ENCODE measurements around the gene ZNF865.

The ZNF865 gene

GRCh38 chr19:55647732-55648584 lies 42.5 kb downstream of the ZNF865 start, which contains the start of gene CCDC106:
Gene CCDC106, plus strand, starts transcription at chr19:55648212. Its CDS starts 835 bp downstream, at chr19:55649047.
- Histone ChIP-seq H3K36me3 (ENCODE audit: insufficient read depth, low read length) (no peaks in the 10 kb centered on the region; the same call in 1 of the 2 replicates), H3K27ac (ENCODE audit: low read depth, low read length) (no peak within 1 kb of the TSS), H3K4me3 (ENCODE audit: low read depth, low read length) (peak within 1 kb of the TSS; percentile 86), H3K4me1 (ENCODE audit: control insufficient read depth, insufficient read depth, low read length, unreplicated experiment) (peaks cover 8% of the 10 kb centered on the region), H2AFZ (ENCODE audit: low read length, unreplicated experiment) (peak within 1 kb of the TSS; percentile 38), H3K79me2 (ENCODE audit: control insufficient read depth, insufficient read depth, low read length, unreplicated experiment) (peaks cover 24% of the 10 kb centered on the region), H3K27me3 (ENCODE audit: insufficient read depth, low read length) (no peaks in the 10 kb centered on the region)

GRCh38 chr19:55648585-55649267 lies 43.3 kb downstream of the ZNF865 start:
- Histone ChIP-seq H2AFZ (ENCODE audit: low read length, unreplicated experiment) (no peak overlapping the region), H3K27ac (ENCODE audit: low read depth, low read length) (no peak overlapping the region)

GRCh38 chr19:55649268-55650125 lies 44.0 kb downstream of the ZNF865 start:
- Histone ChIP-seq H3K36me3 (ENCODE audit: insufficient read depth, low read length) (no peaks in the 10 kb centered on the region; the same call in 1 of the 2 replicates), H3K27me3 (ENCODE audit: insufficient read depth, low read length) (no peaks in the 10 kb centered on the region), H3K4me3 (ENCODE audit: low read depth, low read length) (no peak overlapping the region; the same call in 1 of the 2 replicates), H3K27ac (ENCODE audit: low read depth, low read length) (no peak overlapping the region), H3K79me2 (ENCODE audit: control insufficient read depth, insufficient read depth, low read length, unreplicated experiment) (peaks cover 13% of the 10 kb centered on the region), H2AFZ (ENCODE audit: low read length, unreplicated experiment) (no peak overlapping the region), H3K4me1 (ENCODE audit: control insufficient read depth, insufficient read depth, low read length, unreplicated experiment) (peaks cover 5% of the 10 kb centered on the region)

More at GRCh38 chr19:55648585-55649267, 43.3 kb downstream of the ZNF865 start:
- Histone ChIP-seq H3K4me1 (ENCODE audit: control insufficient read depth, insufficient read depth, low read length, unreplicated experiment) (peaks cover 5% of the 10 kb centered on the region), H3K36me3 (ENCODE audit: insufficient read depth, low read length) (no peaks in the 10 kb centered on the region; the same call in 1 of the 2 replicates), H3K4me3 (ENCODE audit: low read depth, low read length) (peak overlapping the region; percentile 86), H3K79me2 (ENCODE audit: control insufficient read depth, insufficient read depth, low read length, unreplicated experiment) (peaks cover 20% of the 10 kb centered on the region), H3K27me3 (ENCODE audit: insufficient read depth, low read length) (no peaks in the 10 kb centered on the region)

GRCh38 chr19:55650126-55650557 lies 44.7 kb downstream of the ZNF865 start:
- H3K27me3 ChIP-seq (ENCODE audit: insufficient read depth, low read length) = no peaks in the 10 kb centered on the region
- H3K79me2 ChIP-seq (ENCODE audit: control insufficient read depth, insufficient read depth, low read length, unreplicated experiment) = peaks cover 6% of the 10 kb centered on the region
- H3K27ac ChIP-seq (ENCODE audit: low read depth, low read length) = no peak overlapping the region
- no peak overlapping the region for H3K4me3 ChIP-seq (ENCODE audit: low read depth, low read length)
- H3K36me3 ChIP-seq (ENCODE audit: insufficient read depth, low read length) = no peaks in the 10 kb centered on the region
- H3K4me1 ChIP-seq (ENCODE audit: control insufficient read depth, insufficient read depth, low read length, unreplicated experiment) = peaks cover 4% of the 10 kb centered on the region
- H2AFZ ChIP-seq (ENCODE audit: low read length, unreplicated experiment) = no peak overlapping the region

- Histone ChIP-seq H3K27me3 (ENCODE audit: insufficient read depth, low read length) (no peaks in the 10 kb centered on the region), H3K4me1 (ENCODE audit: control insufficient read depth, insufficient read depth, low read length, unreplicated experiment) (peaks cover 3% of the 10 kb centered on the region), H3K79me2 (ENCODE audit: control insufficient read depth, insufficient read depth, low read length, unreplicated experiment) (peaks cover 5% of the 10 kb centered on the region)
Observed at GRCh38 chr19:55650602-55651230, 45.3 kb downstream of the ZNF865 start.

GRCh38 chr19:55651236-55651635 lies 45.8 kb downstream of the ZNF865 start:
- Histone ChIP-seq H3K4me3 (ENCODE audit: low read depth, low read length) (no peak overlapping the region), H2AFZ (ENCODE audit: low read length, unreplicated experiment) (no peak overlapping the region), H3K27ac (ENCODE audit: low read depth, low read length) (no peak overlapping the region), H3K4me1 (ENCODE audit: control insufficient read depth, insufficient read depth, low read length, unreplicated experiment) (peaks cover 3% of the 10 kb centered on the region), H3K79me2 (ENCODE audit: control insufficient read depth, insufficient read depth, low read length, unreplicated experiment) (peaks cover 9% of the 10 kb centered on the region), H3K36me3 (ENCODE audit: insufficient read depth, low read length) (no peaks in the 10 kb centered on the region), H3K27me3 (ENCODE audit: insufficient read depth, low read length) (no peaks in the 10 kb centered on the region)

More at GRCh38 chr19:55650602-55651230, 45.3 kb downstream of the ZNF865 start:
- Histone ChIP-seq H3K4me3 (ENCODE audit: low read depth, low read length) (no peak overlapping the region), H3K27ac (ENCODE audit: low read depth, low read length) (no peak overlapping the region), H2AFZ (ENCODE audit: low read length, unreplicated experiment) (no peak overlapping the region), H3K36me3 (ENCODE audit: insufficient read depth, low read length) (no peaks in the 10 kb centered on the region)

- Histone ChIP-seq H3K79me2 (ENCODE audit: control insufficient read depth, insufficient read depth, low read length, unreplicated experiment) (peaks cover 22% of the 10 kb centered on the region), H3K36me3 (ENCODE audit: insufficient read depth, low read length) (no peaks in the 10 kb centered on the region), H2AFZ (ENCODE audit: low read length, unreplicated experiment) (no peak overlapping the region), H3K4me3 (ENCODE audit: low read depth, low read length) (no peak overlapping the region), H3K4me1 (ENCODE audit: control insufficient read depth, insufficient read depth, low read length, unreplicated experiment) (peaks cover 11% of the 10 kb centered on the region), H3K27ac (ENCODE audit: low read depth, low read length) (no peak overlapping the region), H3K27me3 (ENCODE audit: insufficient read depth, low read length) (no peaks in the 10 kb centered on the region)
Observed at GRCh38 chr19:55652311-55653128, 47.1 kb downstream of the ZNF865 start.

- Histone ChIP-seq H3K27me3 (ENCODE audit: insufficient read depth, low read length) (no peaks in the 10 kb centered on the region), H3K79me2 (ENCODE audit: control insufficient read depth, insufficient read depth, low read length, unreplicated experiment) (peaks cover 35% of the 10 kb centered on the region), H3K4me3 (ENCODE audit: low read depth, low read length) (peak overlapping the region; percentile 87), H3K27ac (ENCODE audit: low read depth, low read length) (peak overlapping the region; percentile 98), H3K4me1 (ENCODE audit: control insufficient read depth, insufficient read depth, low read length, unreplicated experiment) (peaks cover 20% of the 10 kb centered on the region), H3K36me3 (ENCODE audit: insufficient read depth, low read length) (no peaks in the 10 kb centered on the region), H2AFZ (ENCODE audit: low read length, unreplicated experiment) (peak overlapping the region; percentile 30)
Observed at GRCh38 chr19:55653651-55654322, 48.3 kb downstream of the ZNF865 start.

- Histone ChIP-seq H3K4me3 (ENCODE audit: low read depth, low read length) (peak overlapping the region; percentile 87), H3K36me3 (ENCODE audit: insufficient read depth, low read length) (no peaks in the 10 kb centered on the region), H3K27me3 (ENCODE audit: insufficient read depth, low read length) (no peaks in the 10 kb centered on the region), H2AFZ (ENCODE audit: low read length, unreplicated experiment) (peak overlapping the region; percentile 77), H3K79me2 (ENCODE audit: control insufficient read depth, insufficient read depth, low read length, unreplicated experiment) (peaks cover 41% of the 10 kb centered on the region), H3K4me1 (ENCODE audit: control insufficient read depth, insufficient read depth, low read length, unreplicated experiment) (peaks cover 23% of the 10 kb centered on the region), H3K27ac (ENCODE audit: low read depth, low read length) (peak overlapping the region; percentile 98)
Observed at GRCh38 chr19:55654323-55654867, 48.9 kb downstream of the ZNF865 start.

Measured in ACC112 (cell line).